GM12878 (cell line): ENCODE measurements around the gene GRIK1. TPM values are rescaled to one million over a fixed set of nuclear protein-coding genes. Genes with fewer than 3 reads are reported as not detected.

Source experiments
- ATAC-seq: fragments of 200-7000 bp; cut with Tn5 transposase; 3 replicates; pipeline ENCODE4 v1.9.1; 2020; ENCODE audit warnings: mild to moderate bottlenecking, moderate library complexity
- BruUV-seq: library from RNA; stranded (reverse); fragments of 400-500 nt; replicated peaks from 2 replicates; lab custom pipeline; 2021; lab: Mats Ljungman, UMichigan
- CTCF ChIA-PET: fragments of 300-600 bp; sonication (Branson Sonifier 250); formaldehyde crosslinking; extraction: SDS; loops from one replicate; lab custom pipeline; 2021; ENCODE audit warnings: inconsistent platforms; lab: Yijun Ruan, JAX
- POLR2A ChIA-PET: fragments of 350-600 bp; formaldehyde crosslinking; extraction: SDS; loops from one replicate; lab custom pipeline; 2021; ENCODE audit warnings: inconsistent platforms; lab: Charles Lee
- RAD21 ChIA-PET: fragments of 300-600 bp; sonication (Branson Sonifier 250); formaldehyde crosslinking; loops from one replicate; lab custom pipeline; 2023; ENCODE audit warnings: antibody characterized with exemption; ENCODE audit not compliant: unreplicated experiment; lab: Charles Lee
- SMC1A ChIA-PET: fragments of 300-600 bp; sonication (Branson Sonifier 250); formaldehyde crosslinking; loops from one replicate; lab custom pipeline; 2023; ENCODE audit not compliant: unreplicated experiment, uncharacterized antibody; lab: Charles Lee
- DNase-seq: peaks from one replicate; pipeline ENCODE4 v3.0.0-alpha.2; 2011; ENCODE audit warnings: low read depth, low spot score
- FAIRE-seq: peaks from 3 replicates; lab custom pipeline; 2011; peaks lifted over from hg19 to GRCh38; lab: Jason Lieb, UNC
- H2AFZ ChIP-seq: 2 replicates; pipeline ENCODE4 v1.6.0; 2011; ENCODE audit warnings: low read depth, low read length, control low read depth; ENCODE audit not compliant: control insufficient read depth
- H3K27ac ChIP-seq: 2 replicates; pipeline ENCODE4 v1.5.1; 2011; ENCODE audit warnings: control low read depth; ENCODE audit not compliant: control insufficient read depth, insufficient read depth
- H3K27me3 ChIP-seq, 2 experiments: replicated peaks in 1 of 2; 2 replicates each; pipeline versions ENCODE4 v1.6.0 to v1.6.1; 2011; ENCODE audit warnings: low read length in 1 of 2; ENCODE audit not compliant: control insufficient read depth in 2 of 2, insufficient read depth in 2 of 2
- H3K36me3 ChIP-seq, 2 experiments: 2 replicates each; pipeline ENCODE4 v1.5.1; 2011; ENCODE audit warnings: low read length in 1 of 2; ENCODE audit not compliant: control insufficient read depth in 2 of 2, insufficient read depth in 2 of 2
- H3K4me1 ChIP-seq: 2 replicates; pipeline ENCODE4 v1.6.1; 2011; ENCODE audit warnings: mild to moderate bottlenecking, low read length, moderate library complexity, mixed read lengths; ENCODE audit not compliant: control insufficient read depth, insufficient read depth
- H3K4me2 ChIP-seq: 2 replicates; pipeline ENCODE4 v1.6.0; 2011; ENCODE audit warnings: control low read depth; ENCODE audit not compliant: control insufficient read depth, insufficient read depth
- H3K4me3 ChIP-seq: fragments of 200-600 bp; sonication (generic); 2 replicates; pipeline ENCODE4 v1.5.1; 2016
- H3K79me2 ChIP-seq: 2 replicates; pipeline ENCODE4 v1.6.0; 2011; ENCODE audit warnings: low read length; ENCODE audit not compliant: control insufficient read depth, insufficient read depth
- H3K9ac ChIP-seq: 2 replicates; pipeline ENCODE4 v1.8.0; 2011; ENCODE audit warnings: low read length, control low read depth, mixed read lengths; ENCODE audit not compliant: control insufficient read depth, insufficient read depth
- H3K9me3 ChIP-seq: replicated peaks from 3 replicates; pipeline ENCODE4 v1.5.1; 2011; ENCODE audit warnings: mild to moderate bottlenecking, low read length; ENCODE audit not compliant: control insufficient read depth, insufficient read depth
- H4K20me1 ChIP-seq: 2 replicates; pipeline ENCODE4 v1.6.0; 2011; ENCODE audit not compliant: control insufficient read depth, insufficient read depth
- BHLHE40 ChIP-seq, 2 experiments: fragments of 450-650 bp in 1 of 2; IDR thresholded peaks; 2 replicates each; pipeline ENCODE4 v1.6.1; 2011 to 2017; ENCODE audit warnings: low read depth in 2 of 2, borderline replicate concordance in 1 of 2, improper control_type of control experiment in 1 of 2, low read length in 1 of 2, mild to moderate bottlenecking in 1 of 2
- EP300 ChIP-seq, 2 experiments: fragments of 150-350 bp in 1 of 2; IDR thresholded peaks; 2 replicates each; pipeline ENCODE4 v1.6.1; 2011 to 2012; ENCODE audit warnings: low read depth in 2 of 2, low read length in 2 of 2, borderline replicate concordance in 1 of 2, improper control_type of control experiment in 1 of 2, inconsistent platforms in 1 of 2; ENCODE audit not compliant: control insufficient read depth in 1 of 2
- EZH2 ChIP-seq: IDR thresholded peaks from 2 replicates; pipeline ENCODE4 v1.6.1; 2012; ENCODE audit warnings: low read depth, mild to moderate bottlenecking, control low read depth, inconsistent platforms, low read length, borderline replicate concordance; ENCODE audit not compliant: control insufficient read depth
- FOXM1 ChIP-seq: IDR thresholded peaks from 2 replicates; pipeline ENCODE4 v1.6.1; 2012; ENCODE audit warnings: low read depth, mild to moderate bottlenecking, inconsistent platforms, low read length, moderate library complexity
- MEF2B ChIP-seq: fragments of 450-650 bp; IDR thresholded peaks from 2 replicates; pipeline ENCODE4 v1.6.1; 2018; ENCODE audit warnings: mild to moderate bottlenecking, moderate library complexity; ENCODE audit not compliant: partially characterized antibody, poor library complexity, severe bottlenecking
- POLR2A ChIP-seq: IDR thresholded peaks from 2 replicates; pipeline ENCODE4 v1.6.1; 2011; ENCODE audit warnings: low read depth, mild to moderate bottlenecking, low read length
- RELA ChIP-seq: fragments of 450-650 bp; IDR thresholded peaks from 2 replicates; pipeline ENCODE4 v1.8.0; 2014; ENCODE audit warnings: borderline replicate concordance; ENCODE audit not compliant: partially characterized antibody
- RFX5 ChIP-seq: IDR thresholded peaks from 2 replicates; pipeline ENCODE4 v1.6.1; 2011; ENCODE audit warnings: low read depth, low read length, improper control_type of control experiment
- YY1 ChIP-seq: IDR thresholded peaks from 2 replicates; pipeline ENCODE4 v1.6.1; 2011; ENCODE audit warnings: low read depth, mild to moderate bottlenecking, low read length
- ZNF217 ChIP-seq: fragments of 450-650 bp; IDR thresholded peaks from 2 replicates; pipeline ENCODE4 v1.6.1; 2017; ENCODE audit warnings: antibody characterized with exemption, mild to moderate bottlenecking
- ZNF622 ChIP-seq: fragments of 450-650 bp; IDR thresholded peaks from 2 replicates; pipeline ENCODE4 v1.6.1; 2017; ENCODE audit warnings: mild to moderate bottlenecking, inconsistent platforms
- WGBS: methylation state at CpG from one replicate; pipeline ENCODE4 v1.1.6; 2016; ENCODE audit warnings: low lambda C conversion rate; ENCODE audit not compliant: insufficient replicate concordance, insufficient coverage; ENCODE audit errors: missing lambda C conversion rate; 5-methylcytosine and 5-hydroxymethylcytosine counted together
- in situ Hi-C: fragments of 300-500 bp; cut with MboI; formaldehyde crosslinking; loops from 9 replicates; pipeline ENCODE4 v1.14.3; 2018; ENCODE audit warnings: mixed read lengths
- intact Hi-C: fragments of 100-400 bp; cut with micrococcal nuclease; formaldehyde crosslinking; loops from one replicate; pipeline ENCODE4 v1.14.2; 2022; ENCODE audit not compliant: unreplicated experiment
- polyA plus RNA-seq, 11 experiments: library from polyadenylated mRNA; depleted of rRNA in 4 of 11; unstranded in 6 of 11; stranded (reverse) in 5 of 11; fragments of >200 nt; fragmentation: Nextera tagmentation in 4 of 11; fragmentation: Illumina TruSeq in 1 of 11; extraction: Ambion mirVana in 4 of 11; extraction: Trizol in 1 of 11; gene quantifications; 1 replicate in 1 of 11; 2 replicates in 10 of 11; pipeline versions ENCODE4 v1.2.1 to v1.2.3, GENCODE V29; 2011 to 2016; ENCODE audit warnings: inconsistent platforms in 2 of 11, missing spikeins in 2 of 11, low read depth in 1 of 11
- total RNA-seq, 4 experiments: library from RNA; depleted of rRNA in 3 of 4; stranded (reverse); fragments of >200 nt in 3 of 4; fragmentation: Illumina TruSeq in 1 of 4; extraction: Trizol in 1 of 4; gene quantifications; 2 replicates each; pipeline versions ENCODE4 v1.2.1 to v1.2.3, GENCODE V29; 2013 to 2021
- TF ChIP-seq, protein P1 (sequence below): fragments of 450-650 bp; IDR thresholded peaks from 2 replicates; pipeline ENCODE4 v1.6.1; 2016; ENCODE audit warnings: mild to moderate bottlenecking, moderate library complexity, borderline replicate concordance
- TF ChIP-seq, protein P2 (sequence below): fragments of 450-650 bp; IDR thresholded peaks from 2 replicates; pipeline ENCODE4 v1.6.1; 2017; ENCODE audit warnings: borderline replicate concordance
- TF ChIP-seq, protein P3 (sequence below): IDR thresholded peaks from 2 replicates; pipeline ENCODE4 v1.6.1; 2011; ENCODE audit warnings: borderline replicate concordance, low read depth, mild to moderate bottlenecking, moderate library complexity, mixed read lengths, low read length; ENCODE audit not compliant: insufficient read depth; ENCODE audit errors: extremely low read length

The GRIK1 gene
- total and polyA plus RNA-seq, 10 of the 15 experiments (the other 5 are each of a cell fraction or from before 2014, with no cell fraction given): 0.05 to 0.13 (median 0.09) TPM; not detected in 7

DNA sequence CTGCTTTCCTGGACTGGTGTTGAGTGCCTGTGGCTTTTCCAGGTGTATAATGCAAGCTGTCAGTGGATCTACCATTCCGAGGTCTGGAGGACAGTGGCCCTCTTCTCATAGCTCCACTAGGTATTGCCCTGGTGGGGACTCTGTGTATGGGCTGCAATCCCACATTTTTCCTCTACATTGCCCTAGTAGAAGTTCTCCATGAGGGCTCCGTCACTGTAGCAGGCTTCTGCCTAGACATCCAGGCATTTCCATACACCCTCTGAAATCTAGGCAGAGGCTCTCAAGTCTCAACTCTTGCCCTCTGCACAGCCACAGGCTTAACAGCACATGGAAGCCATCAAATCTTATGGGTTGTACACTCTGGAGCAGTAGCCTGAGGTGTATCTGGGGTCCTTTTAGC, 107.6 kb downstream of the GRIK1 start (continued):
- TF ChIP-seq, protein P1, sequence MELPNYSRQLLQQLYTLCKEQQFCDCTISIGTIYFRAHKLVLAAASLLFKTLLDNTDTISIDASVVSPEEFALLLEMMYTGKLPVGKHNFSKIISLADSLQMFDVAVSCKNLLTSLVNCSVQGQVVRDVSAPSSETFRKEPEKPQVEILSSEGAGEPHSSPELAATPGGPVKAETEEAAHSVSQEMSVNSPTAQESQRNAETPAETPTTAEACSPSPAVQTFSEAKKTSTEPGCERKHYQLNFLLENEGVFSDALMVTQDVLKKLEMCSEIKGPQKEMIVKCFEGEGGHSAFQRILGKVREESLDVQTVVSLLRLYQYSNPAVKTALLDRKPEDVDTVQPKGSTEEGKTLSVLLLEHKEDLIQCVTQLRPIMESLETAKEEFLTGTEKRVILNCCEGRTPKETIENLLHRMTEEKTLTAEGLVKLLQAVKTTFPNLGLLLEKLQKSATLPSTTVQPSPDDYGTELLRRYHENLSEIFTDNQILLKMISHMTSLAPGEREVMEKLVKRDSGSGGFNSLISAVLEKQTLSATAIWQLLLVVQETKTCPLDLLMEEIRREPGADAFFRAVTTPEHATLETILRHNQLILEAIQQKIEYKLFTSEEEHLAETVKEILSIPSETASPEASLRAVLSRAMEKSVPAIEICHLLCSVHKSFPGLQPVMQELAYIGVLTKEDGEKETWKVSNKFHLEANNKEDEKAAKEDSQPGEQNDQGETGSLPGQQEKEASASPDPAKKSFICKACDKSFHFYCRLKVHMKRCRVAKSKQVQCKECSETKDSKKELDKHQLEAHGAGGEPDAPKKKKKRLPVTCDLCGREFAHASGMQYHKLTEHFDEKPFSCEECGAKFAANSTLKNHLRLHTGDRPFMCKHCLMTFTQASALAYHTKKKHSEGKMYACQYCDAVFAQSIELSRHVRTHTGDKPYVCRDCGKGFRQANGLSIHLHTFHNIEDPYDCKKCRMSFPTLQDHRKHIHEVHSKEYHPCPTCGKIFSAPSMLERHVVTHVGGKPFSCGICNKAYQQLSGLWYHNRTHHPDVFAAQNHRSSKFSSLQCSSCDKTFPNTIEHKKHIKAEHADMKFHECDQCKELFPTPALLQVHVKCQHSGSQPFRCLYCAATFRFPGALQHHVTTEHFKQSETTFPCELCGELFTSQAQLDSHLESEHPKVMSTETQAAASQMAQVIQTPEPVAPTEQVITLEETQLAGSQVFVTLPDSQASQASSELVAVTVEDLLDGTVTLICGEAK: no peak
- TF ChIP-seq ZNF622: no peak

DNA sequence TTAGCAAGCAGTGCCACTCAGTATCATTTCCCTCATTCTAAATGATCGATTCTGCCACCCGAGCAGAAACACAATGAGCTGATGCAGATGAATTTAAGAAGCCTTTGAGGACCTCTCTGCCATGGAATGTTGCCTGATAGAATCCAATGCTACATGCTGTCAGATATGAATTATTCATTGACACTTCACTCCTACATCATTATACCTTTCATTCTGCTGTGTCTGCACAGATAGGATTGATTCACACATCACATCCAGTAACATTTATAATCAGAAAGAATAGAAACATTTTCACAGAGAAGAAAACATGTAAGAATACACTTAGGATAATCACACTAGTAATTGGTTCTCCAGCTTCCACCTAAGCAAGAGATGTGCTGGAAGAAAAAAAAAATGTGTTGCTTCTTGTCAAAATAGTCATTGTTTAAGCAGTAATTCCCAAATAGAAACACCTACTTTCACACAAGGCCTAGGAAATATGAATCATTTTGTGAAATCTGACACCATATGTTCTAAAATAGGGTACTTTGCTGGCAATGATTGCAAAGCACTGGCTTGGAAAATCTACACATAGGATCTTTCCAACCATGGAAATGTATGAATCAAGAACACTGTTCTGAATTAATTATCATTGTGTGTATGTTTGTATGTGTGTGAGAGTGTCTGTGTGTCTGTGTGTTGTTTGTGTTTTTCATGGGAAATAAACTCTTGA, 110.1 kb downstream of the GRIK1 start:
- POLR2A ChIA-PET: no interaction called here
- Histone ChIP-seq H3K4me2 (no peak overlapping the region), H3K4me3 (no peak overlapping the region), H3K9me3 (no peaks in the 10 kb centered on the region; the same call in 2 of the 3 replicates)
- TF ChIP-seq RFX5 (no peak), ZNF217 (no peak), EZH2 (no peak), YY1 (no peak), MEF2B (no peak), POLR2A (no peak), FOXM1 (no peak), EP300 (IDR thresholded peaks at IDR 0.05; ENCODE audit: borderline replicate concordance in 1 of 2, control insufficient read depth in 1 of 2, low read depth in 2 of 2, low read length in 2 of 2) (no peak), BHLHE40 (IDR thresholded peaks at IDR 0.05; ENCODE audit: borderline replicate concordance in 1 of 2, low read depth in 2 of 2, low read length in 1 of 2) (no peak), RELA (no peak)
- TF ChIP-seq, protein P2, sequence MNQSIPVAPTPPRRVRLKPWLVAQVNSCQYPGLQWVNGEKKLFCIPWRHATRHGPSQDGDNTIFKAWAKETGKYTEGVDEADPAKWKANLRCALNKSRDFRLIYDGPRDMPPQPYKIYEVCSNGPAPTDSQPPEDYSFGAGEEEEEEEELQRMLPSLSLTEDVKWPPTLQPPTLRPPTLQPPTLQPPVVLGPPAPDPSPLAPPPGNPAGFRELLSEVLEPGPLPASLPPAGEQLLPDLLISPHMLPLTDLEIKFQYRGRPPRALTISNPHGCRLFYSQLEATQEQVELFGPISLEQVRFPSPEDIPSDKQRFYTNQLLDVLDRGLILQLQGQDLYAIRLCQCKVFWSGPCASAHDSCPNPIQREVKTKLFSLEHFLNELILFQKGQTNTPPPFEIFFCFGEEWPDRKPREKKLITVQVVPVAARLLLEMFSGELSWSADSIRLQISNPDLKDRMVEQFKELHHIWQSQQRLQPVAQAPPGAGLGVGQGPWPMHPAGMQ: no peak
- TF ChIP-seq, protein P3, sequence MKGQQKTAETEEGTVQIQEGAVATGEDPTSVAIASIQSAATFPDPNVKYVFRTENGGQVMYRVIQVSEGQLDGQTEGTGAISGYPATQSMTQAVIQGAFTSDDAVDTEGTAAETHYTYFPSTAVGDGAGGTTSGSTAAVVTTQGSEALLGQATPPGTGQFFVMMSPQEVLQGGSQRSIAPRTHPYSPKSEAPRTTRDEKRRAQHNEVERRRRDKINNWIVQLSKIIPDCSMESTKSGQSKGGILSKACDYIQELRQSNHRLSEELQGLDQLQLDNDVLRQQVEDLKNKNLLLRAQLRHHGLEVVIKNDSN: no peak
- TF ChIP-seq, all 136 proteins: peak for 0
- ATAC-seq (no peak), DNase-seq (no peak), FAIRE-seq (no peak)
- H3K79me2 ChIP-seq: no peaks in the 10 kb centered on the region
- no peaks in the 10 kb centered on the region for H4K20me1 ChIP-seq
- ChIA-PET CTCF (interaction anchor here (1.2 kb wide), 1 partner anchor 11 kb away, joined by 4 read pairs; no protein-coding TSS in a partner anchor), SMC1A (interaction anchor here (0.8 kb wide), 1 partner anchor 8 kb away, joined by 3 read pairs; no protein-coding TSS in a partner anchor), RAD21 (no interaction called here)
- no peaks in the 10 kb centered on the region for H3K4me1 ChIP-seq
- H2AFZ ChIP-seq: no peak overlapping the region
- in situ Hi-C loops: no loop called here
- no peaks in the 10 kb centered on the region for H3K36me3 ChIP-seq
- BruUV-seq: no TSS peak
- no peak overlapping the region for H3K27ac ChIP-seq
- intact Hi-C loops: no loop called here
- 74% methylated on average over 2 of the region's 2 CpGs for WGBS
- no peaks in the 10 kb centered on the region for H3K27me3 ChIP-seq
- H3K9ac ChIP-seq: no peak overlapping the region
